Measurements from ENCODE around the gene DOCK1. TPM values are rescaled to one million over a fixed set of nuclear protein-coding genes. Genes with fewer than 3 reads are reported as not detected.

Gene DOCK1
- total RNA-seq, 1 donor from 2014 or later, result 74.8 TPM

- no peaks in the 10 kb centered on the region for H3K4me1 Mint-ChIP-seq
- H3K27me3 Mint-ChIP-seq (ENCODE audit: low read depth), result no peaks in the 10 kb centered on the region
- peaks cover 74% of the 10 kb centered on the region for H3K36me3 Mint-ChIP-seq
- H3K9me3 Mint-ChIP-seq, result peaks cover 18% of the 10 kb centered on the region
- TF ChIP-seq CTCF (IDR thresholded peaks at IDR 0.05; ENCODE audit: unreplicated experiment), result no peak
- H3K27ac Mint-ChIP-seq, result no peak overlapping the region
- H3K4me3 Mint-ChIP-seq, result no peak overlapping the region
- DNase-seq (ENCODE audit: low spot score in 2 of 2, unreplicated experiment in 2 of 2), result no peak
Measured at GRCh38 chr10:127441350-127442219, 536.4 kb downstream of the DOCK1 start.

- Mint-ChIP-seq H3K9me3 (peaks cover 18% of the 10 kb centered on the region), H3K4me1 (no peaks in the 10 kb centered on the region), H3K27me3 (ENCODE audit: low read depth) (no peaks in the 10 kb centered on the region), H3K36me3 (peaks cover 76% of the 10 kb centered on the region), H3K4me3 (no peak overlapping the region), H3K27ac (no peak overlapping the region)
- DNase-seq (ENCODE audit: low spot score in 2 of 2, unreplicated experiment in 2 of 2), result no peak
- TF ChIP-seq CTCF (IDR thresholded peaks at IDR 0.05; ENCODE audit: unreplicated experiment), result no peak
Measured at GRCh38 chr10:127442220-127442525, 536.9 kb downstream of the DOCK1 start.

GRCh38 chr10:127444155-127444554 lies 538.9 kb downstream of the DOCK1 start:
- no peak for TF ChIP-seq CTCF (IDR thresholded peaks at IDR 0.05; ENCODE audit: unreplicated experiment)
- DNase-seq (ENCODE audit: low spot score in 2 of 2, unreplicated experiment in 2 of 2), result no peak
- H3K27ac Mint-ChIP-seq, result no peak overlapping the region
- peaks cover 18% of the 10 kb centered on the region for H3K9me3 Mint-ChIP-seq
- peaks cover 78% of the 10 kb centered on the region for H3K36me3 Mint-ChIP-seq
- H3K27me3 Mint-ChIP-seq (ENCODE audit: low read depth), result no peaks in the 10 kb centered on the region
- H3K4me3 Mint-ChIP-seq, result no peak overlapping the region
- H3K4me1 Mint-ChIP-seq, result no peaks in the 10 kb centered on the region

GRCh38 chr10:127447197-127447596 lies 542.0 kb downstream of the DOCK1 start:
- DNase-seq (ENCODE audit: low spot score in 2 of 2, unreplicated experiment in 2 of 2), result no peak
- Mint-ChIP-seq H3K9me3 (peaks cover 18% of the 10 kb centered on the region), H3K27me3 (ENCODE audit: low read depth) (no peaks in the 10 kb centered on the region), H3K27ac (no peak overlapping the region), H3K4me1 (no peaks in the 10 kb centered on the region), H3K36me3 (peaks cover 57% of the 10 kb centered on the region), H3K4me3 (no peak overlapping the region)
- no peak for TF ChIP-seq CTCF (IDR thresholded peaks at IDR 0.05; ENCODE audit: unreplicated experiment)

GRCh38 chr10:127449490-127449889 lies 544.3 kb downstream of the DOCK1 start:
- H3K4me1 Mint-ChIP-seq, result no peaks in the 10 kb centered on the region
- TF ChIP-seq CTCF (IDR thresholded peaks at IDR 0.05; ENCODE audit: unreplicated experiment), result no peak
- H3K36me3 Mint-ChIP-seq, result peaks cover 35% of the 10 kb centered on the region
- H3K4me3 Mint-ChIP-seq, result no peak overlapping the region
- DNase-seq (ENCODE audit: low spot score in 2 of 2, unreplicated experiment in 2 of 2), result no peak
- no peaks in the 10 kb centered on the region for H3K9me3 Mint-ChIP-seq
- H3K27ac Mint-ChIP-seq, result no peak overlapping the region
- no peaks in the 10 kb centered on the region for H3K27me3 Mint-ChIP-seq (ENCODE audit: low read depth)

Measured in mesothelial cell of epicardium (in vitro differentiated cells).